CD4-positive, alpha-beta T cell treated with Interleukin-12 subunit alpha and Interleukin-12 subunit beta, for 1 hour (primary cell): ENCODE results near the gene KDM4B.
"Not testable (repeated sequence)": the region's sequence is repeated elsewhere in the genome, so short reads cannot be mapped to it uniquely, and the experiment has no call there.

Experiments
- DNase-seq: peaks from one replicate; pipeline ENCODE4 v3.0.0-alpha.2; 2020

The KDM4B gene

GRCh38 chr19:5186293-5187050 is 217.6 kb downstream of the KDM4B start:
- DNase-seq, result no peak

DNA sequence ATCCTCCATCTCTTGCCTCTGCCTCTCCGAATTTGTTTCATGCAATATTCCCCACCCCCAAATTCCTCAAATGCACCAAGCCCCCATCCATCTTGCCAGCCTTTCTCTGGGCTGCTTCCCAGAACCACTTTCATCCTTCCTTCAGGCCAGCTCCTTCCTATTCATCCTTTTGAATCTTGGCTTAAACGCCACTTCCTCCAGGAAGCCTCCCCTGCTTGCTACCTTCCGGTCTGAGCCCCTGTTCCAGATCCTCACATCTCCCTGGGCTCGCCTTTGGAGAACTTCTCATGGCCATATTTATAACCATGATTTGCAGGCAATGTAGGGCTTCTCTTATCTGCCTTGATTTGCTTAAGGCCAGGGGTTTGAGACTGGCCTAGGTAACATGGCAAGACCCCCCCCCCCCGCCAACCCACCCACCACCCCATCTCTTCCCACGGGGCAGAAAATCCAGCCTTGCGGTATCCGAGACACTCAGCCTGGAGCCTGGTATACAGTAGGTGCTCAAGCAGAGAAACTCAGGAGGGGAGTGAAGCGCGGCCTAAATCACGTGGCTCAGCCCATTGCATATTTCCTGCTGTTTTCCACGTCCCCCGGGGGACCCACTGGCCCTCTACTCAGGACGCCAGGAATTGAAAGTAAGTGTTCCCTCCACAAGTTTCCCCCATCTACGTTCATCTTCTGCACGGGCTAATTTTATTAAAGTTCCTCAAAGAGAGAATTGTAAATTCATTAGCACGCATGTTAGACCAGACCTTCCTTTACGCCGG is 219.8 kb downstream of the KDM4B start:
- no peak for DNase-seq

DNA sequence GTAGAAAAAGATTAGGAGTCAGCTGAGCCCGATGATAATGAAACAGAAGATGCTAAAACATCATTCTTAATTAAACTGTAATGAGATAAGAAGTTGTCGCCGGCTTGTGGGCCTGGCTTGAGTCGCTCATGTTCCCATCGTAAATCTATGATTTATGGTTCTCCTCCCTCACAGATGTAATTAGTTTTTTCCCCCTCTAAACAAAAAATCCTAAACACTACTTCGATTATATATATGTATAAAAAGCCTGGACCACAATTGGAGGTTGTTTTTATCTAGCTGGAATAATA is 220.3 kb downstream of the KDM4B start:
- DNase-seq, result no peak

GRCh38 chr19:5191091-5191490 is 222.2 kb downstream of the KDM4B start:
- no peak for DNase-seq

DNA sequence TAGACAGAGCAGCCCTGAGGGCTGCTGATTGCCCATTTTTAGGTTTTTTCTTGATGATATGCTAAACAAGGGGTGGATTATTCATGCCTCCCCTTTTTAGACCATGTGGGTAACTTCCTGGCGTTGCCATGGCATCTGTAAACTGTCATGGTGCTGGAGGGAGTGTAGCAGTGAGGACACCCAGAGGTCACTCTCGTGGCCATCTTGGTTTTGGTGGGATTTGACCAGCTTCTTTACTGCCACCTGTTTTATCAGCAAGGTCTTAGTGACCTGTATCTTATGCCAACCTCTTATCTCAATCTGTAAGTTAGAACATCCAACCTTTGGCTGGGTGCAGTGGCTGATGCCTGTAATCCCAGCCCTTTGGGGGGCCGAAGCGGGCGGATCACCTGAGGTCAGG is 223.7 kb downstream of the KDM4B start:
- DNase-seq, result no peak

DNA sequence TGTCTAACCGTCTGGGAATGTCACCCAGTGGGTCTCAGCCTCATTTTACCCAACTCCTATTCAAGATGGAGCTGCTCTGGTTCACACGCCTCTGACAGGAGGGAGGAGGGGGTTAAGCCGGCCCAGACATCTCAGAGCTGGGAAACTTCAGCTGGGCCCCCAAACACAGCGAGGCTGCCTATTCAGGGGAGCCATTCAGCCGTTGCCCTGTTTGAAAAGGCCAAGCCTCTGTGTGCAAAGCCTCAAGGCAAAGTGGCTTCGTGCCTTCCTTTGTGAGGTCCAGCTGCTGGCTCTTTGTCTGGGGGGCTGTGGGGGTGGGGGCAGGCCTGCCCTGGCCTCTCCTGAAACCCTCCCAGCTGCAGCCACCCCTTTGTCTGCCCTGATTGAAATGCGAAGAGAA is 224.3 kb downstream of the KDM4B start:
- DNase-seq, result no peak

DNA sequence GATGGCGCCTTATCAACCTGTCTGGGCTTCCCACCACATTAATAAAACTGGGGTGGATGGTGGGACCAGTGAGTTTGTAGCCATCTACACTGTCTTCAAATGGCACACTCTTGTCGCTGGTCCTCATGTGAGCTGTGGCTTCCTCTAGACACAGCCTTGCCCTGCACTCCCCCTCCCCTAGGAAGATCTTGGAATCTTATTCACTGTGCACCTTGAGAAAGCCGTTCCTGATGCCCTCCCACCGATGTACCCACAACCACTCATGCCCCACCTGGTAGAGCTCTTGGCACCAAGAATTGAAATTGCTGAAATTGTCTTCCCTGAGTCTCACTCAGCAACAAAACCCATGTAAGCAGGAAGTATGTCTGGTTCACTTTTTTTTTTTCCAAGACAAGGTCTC is 225.7 kb downstream of the KDM4B start:
- no peak for DNase-seq

DNA sequence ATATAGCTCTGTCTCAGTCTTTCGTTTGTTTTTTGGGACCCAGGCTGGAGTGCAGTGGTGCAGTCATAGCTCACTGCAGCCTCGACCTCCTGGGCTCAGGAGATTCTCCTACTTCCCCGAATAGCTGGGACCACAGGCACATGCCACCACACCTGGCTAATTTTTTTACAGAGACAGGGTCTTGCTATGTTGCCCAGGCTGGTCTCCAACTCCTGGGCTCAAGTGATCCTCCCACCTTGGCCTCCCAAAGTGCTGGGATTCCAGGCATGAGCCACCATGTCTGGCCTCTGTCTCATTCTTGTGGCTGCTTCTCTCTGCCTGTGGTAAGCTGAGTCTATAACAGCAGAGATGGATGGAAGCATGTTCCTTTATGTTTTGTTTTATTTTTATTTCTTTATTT is 226.7 kb downstream of the KDM4B start:
- not testable (repeated sequence) for DNase-seq

DNA sequence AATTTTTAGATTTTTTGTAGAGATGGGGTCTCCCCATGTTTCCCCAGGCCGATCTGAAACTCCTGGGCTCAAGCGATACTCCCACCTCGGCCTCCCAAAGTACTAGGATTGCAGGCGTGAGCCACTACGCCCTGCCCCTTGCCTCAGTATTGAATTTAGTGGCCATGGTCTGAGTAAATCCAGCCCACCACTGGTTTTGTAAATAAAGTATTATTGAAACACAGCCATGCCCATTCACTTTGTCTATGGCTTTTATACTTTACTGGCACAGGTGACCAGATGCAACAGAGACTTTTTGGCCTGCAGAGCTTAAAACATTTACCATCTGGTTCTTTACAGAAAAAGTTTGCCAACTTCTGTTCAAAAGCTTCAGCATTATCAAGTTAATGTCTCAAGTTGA is 227.9 kb downstream of the KDM4B start:
- no peak for DNase-seq

GRCh38 chr19:5200844-5201243 is 231.9 kb downstream of the KDM4B start:
- no peak for DNase-seq

DNA sequence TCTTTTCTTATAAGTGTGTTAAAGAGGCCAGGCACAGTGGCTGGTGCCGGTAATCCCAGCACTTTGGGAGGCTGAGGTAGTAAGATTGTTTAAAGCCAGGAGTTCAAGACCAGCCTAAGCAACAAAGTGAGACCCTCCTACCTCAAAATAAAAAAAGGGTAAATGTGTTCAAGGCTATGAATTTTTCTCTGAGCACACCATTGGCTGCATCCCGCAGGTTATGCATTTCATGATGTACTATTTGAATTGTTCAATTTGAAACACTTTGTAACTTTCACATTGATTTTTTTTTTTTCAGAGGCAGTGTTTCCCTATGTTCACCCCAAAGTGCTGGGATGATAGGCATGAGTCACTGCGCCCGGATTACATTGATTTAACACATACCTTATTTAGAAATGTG is 233.6 kb downstream of the KDM4B start:
- no peak for DNase-seq
